Measurements from ENCODE around the gene MILR1. TPM values are rescaled to one million over a fixed set of nuclear protein-coding genes. Genes with fewer than 3 reads are reported as not detected.

MILR1 gene
- polyA plus RNA-seq, 1 donor (not counting 4 experiments of a cell fraction or from before 2014, with no cell fraction given): not detected

- H3K4me3 ChIP-seq (ENCODE audit: control insufficient read depth in 2 of 3, extremely low read depth in 1 of 3, insufficient read depth in 2 of 3, low read depth in 1 of 3, low read length in 3 of 3): no peak overlapping the region
- no peaks in the 10 kb centered on the region for H3K79me2 ChIP-seq (ENCODE audit: control insufficient read depth, insufficient read depth, low read length)
- H3K4me1 ChIP-seq (ENCODE audit: control insufficient read depth, extremely low read depth, insufficient read depth, low read length): no peaks in the 10 kb centered on the region
- no peaks in the 10 kb centered on the region for H3K9me1 ChIP-seq (ENCODE audit: control insufficient read depth, extremely low read depth, insufficient read depth, low read length)
- no peak overlapping the region for H2AFZ ChIP-seq (ENCODE audit: control insufficient read depth, low read length)
- FAIRE-seq: no peak
- TF ChIP-seq, protein P1, sequence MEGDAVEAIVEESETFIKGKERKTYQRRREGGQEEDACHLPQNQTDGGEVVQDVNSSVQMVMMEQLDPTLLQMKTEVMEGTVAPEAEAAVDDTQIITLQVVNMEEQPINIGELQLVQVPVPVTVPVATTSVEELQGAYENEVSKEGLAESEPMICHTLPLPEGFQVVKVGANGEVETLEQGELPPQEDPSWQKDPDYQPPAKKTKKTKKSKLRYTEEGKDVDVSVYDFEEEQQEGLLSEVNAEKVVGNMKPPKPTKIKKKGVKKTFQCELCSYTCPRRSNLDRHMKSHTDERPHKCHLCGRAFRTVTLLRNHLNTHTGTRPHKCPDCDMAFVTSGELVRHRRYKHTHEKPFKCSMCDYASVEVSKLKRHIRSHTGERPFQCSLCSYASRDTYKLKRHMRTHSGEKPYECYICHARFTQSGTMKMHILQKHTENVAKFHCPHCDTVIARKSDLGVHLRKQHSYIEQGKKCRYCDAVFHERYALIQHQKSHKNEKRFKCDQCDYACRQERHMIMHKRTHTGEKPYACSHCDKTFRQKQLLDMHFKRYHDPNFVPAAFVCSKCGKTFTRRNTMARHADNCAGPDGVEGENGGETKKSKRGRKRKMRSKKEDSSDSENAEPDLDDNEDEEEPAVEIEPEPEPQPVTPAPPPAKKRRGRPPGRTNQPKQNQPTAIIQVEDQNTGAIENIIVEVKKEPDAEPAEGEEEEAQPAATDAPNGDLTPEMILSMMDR (optimal IDR thresholded peaks at IDR 0.05 in 1 of 3, IDR thresholded peaks at IDR 0.05 in 1 of 3, conservative IDR thresholded peaks at IDR 0.05 in 1 of 3; ENCODE audit: extremely low read depth in 1 of 3, insufficient read depth in 2 of 3, low read length in 3 of 3): no peak
- TF ChIP-seq EZH2 (IDR thresholded peaks at IDR 0.05; ENCODE audit: low read length): no peak
- no peak overlapping the region for H3K9ac ChIP-seq (ENCODE audit: control insufficient read depth, extremely low read depth, insufficient read depth, low read length)
- DNase-seq (ENCODE audit: low read depth, low spot score): no peak
- no peaks in the 10 kb centered on the region for H4K20me1 ChIP-seq (ENCODE audit: control insufficient read depth, extremely low read depth, insufficient read depth, low read length)
- H3K27ac ChIP-seq (ENCODE audit: control insufficient read depth, insufficient read depth, low read length): no peak overlapping the region
- dilution Hi-C loops (cut with MboI; ENCODE audit: extremely low pct_ligation_motif_present, low sequenced_read_pairs): no loop called here
- H3K4me2 ChIP-seq (ENCODE audit: control insufficient read depth, extremely low read depth, insufficient read depth, low read depth, low read length): no peak overlapping the region
- H3K9me3 ChIP-seq (ENCODE audit: control insufficient read depth, low read depth, low read length): no peaks in the 10 kb centered on the region
- no peaks in the 10 kb centered on the region for H3K36me3 ChIP-seq (ENCODE audit: control insufficient read depth in 2 of 2, extremely low read depth in 1 of 2, insufficient read depth in 2 of 2, low read length in 2 of 2)
- H3K27me3 ChIP-seq (ENCODE audit: control insufficient read depth, extremely low read depth, insufficient read depth, low read length): no peaks in the 10 kb centered on the region
Measured at GRCh38 chr17:64410750-64411490, 38.0 kb upstream of the MILR1 start.

DNA sequence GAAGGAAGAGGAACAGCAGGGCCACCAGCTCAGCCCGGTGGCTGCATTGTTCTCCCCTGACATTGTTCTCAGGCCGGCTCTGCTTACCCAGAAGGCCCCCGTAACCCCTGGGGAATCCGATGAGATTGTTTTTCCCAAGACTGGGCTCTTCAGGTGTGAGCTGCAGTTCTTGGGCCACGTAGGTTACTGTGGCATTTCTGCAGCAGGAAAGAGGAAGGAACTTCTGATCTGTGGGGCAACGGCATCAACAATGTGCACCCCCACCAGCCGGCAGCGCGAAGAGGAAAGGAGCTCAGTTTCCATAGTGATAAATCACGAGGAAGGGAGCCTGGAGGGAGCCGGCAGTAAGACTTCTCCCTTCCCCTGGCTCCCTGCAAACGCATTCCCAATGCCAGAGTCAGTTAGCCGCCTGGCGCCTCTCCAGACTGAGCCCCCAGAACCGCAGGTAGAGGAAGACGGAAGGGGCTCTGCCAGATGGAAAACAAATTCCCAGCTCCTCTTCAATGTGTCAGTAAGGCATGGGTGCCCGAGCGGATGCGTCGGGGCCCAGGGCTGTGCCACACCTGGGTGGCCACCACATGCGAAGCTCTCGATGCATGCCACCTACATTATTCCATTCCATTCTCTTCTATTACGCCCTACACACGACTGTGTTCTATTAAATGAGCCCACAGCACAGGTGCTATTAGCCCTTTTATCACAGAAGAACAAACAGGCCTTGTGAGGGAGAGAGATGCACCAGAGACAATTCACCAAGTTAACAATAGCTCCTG is 36.7 kb upstream of the MILR1 start:
- no peak for FAIRE-seq
- H3K4me3 ChIP-seq (ENCODE audit: control insufficient read depth in 2 of 3, extremely low read depth in 1 of 3, insufficient read depth in 2 of 3, low read depth in 1 of 3, low read length in 3 of 3): no peak overlapping the region
- no peak overlapping the region for H3K4me2 ChIP-seq (ENCODE audit: control insufficient read depth, extremely low read depth, insufficient read depth, low read depth, low read length)
- no peaks in the 10 kb centered on the region for H3K4me1 ChIP-seq (ENCODE audit: control insufficient read depth, extremely low read depth, insufficient read depth, low read length)
- no peak overlapping the region for H3K9ac ChIP-seq (ENCODE audit: control insufficient read depth, extremely low read depth, insufficient read depth, low read length)
- H4K20me1 ChIP-seq (ENCODE audit: control insufficient read depth, extremely low read depth, insufficient read depth, low read length): no peaks in the 10 kb centered on the region
- no peaks in the 10 kb centered on the region for H3K9me3 ChIP-seq (ENCODE audit: control insufficient read depth, low read depth, low read length)
- no peak for DNase-seq (ENCODE audit: low read depth, low spot score)
- dilution Hi-C loops (cut with MboI; ENCODE audit: extremely low pct_ligation_motif_present, low sequenced_read_pairs): no loop called here
- no peaks in the 10 kb centered on the region for H3K9me1 ChIP-seq (ENCODE audit: control insufficient read depth, extremely low read depth, insufficient read depth, low read length)
- no peaks in the 10 kb centered on the region for H3K79me2 ChIP-seq (ENCODE audit: control insufficient read depth, insufficient read depth, low read length)
- TF ChIP-seq, protein P1 (optimal IDR thresholded peaks at IDR 0.05 in 1 of 3, IDR thresholded peaks at IDR 0.05 in 1 of 3, conservative IDR thresholded peaks at IDR 0.05 in 1 of 3; ENCODE audit: extremely low read depth in 1 of 3, insufficient read depth in 2 of 3, low read length in 3 of 3): no peak
- TF ChIP-seq EZH2 (IDR thresholded peaks at IDR 0.05; ENCODE audit: low read length): no peak
- H3K36me3 ChIP-seq (ENCODE audit: control insufficient read depth in 2 of 2, extremely low read depth in 1 of 2, insufficient read depth in 2 of 2, low read length in 2 of 2): no peaks in the 10 kb centered on the region
- no peaks in the 10 kb centered on the region for H3K27me3 ChIP-seq (ENCODE audit: control insufficient read depth, extremely low read depth, insufficient read depth, low read length)
- H2AFZ ChIP-seq (ENCODE audit: control insufficient read depth, low read length): no peak overlapping the region
- no peak overlapping the region for H3K27ac ChIP-seq (ENCODE audit: control insufficient read depth, insufficient read depth, low read length)
